Lower lobe of right lung (tissue), 2 donors: ENCODE measurements around the gene MACROD2. TPM values are rescaled to one million over a fixed set of nuclear protein-coding genes. Genes with fewer than 3 reads are reported as not detected.

Experiments used
- ATAC-seq, 2 donors: fragments of 200-7000 bp; cut with Tn5 transposase; one replicate each; pipeline ENCODE4 v1.9.1; 2020 to 2022; ENCODE audit warnings: mild to moderate bottlenecking in 2 of 2, moderate library complexity in 2 of 2
- DNase-seq: peaks from one replicate; pipeline ENCODE4 v3.0.0-alpha.2; 2020
- H3K27ac ChIP-seq: fragments of 200-600 bp; one replicate; pipeline ENCODE4 v1.8.0; 2022
- H3K27me3 ChIP-seq: fragments of 200-600 bp; one replicate; pipeline ENCODE4 v1.8.0; 2022; ENCODE audit warnings: low read depth
- H3K36me3 ChIP-seq: fragments of 200-600 bp; one replicate; pipeline ENCODE4 v1.8.0; 2022; ENCODE audit warnings: mild to moderate bottlenecking
- H3K4me1 ChIP-seq: fragments of 200-600 bp; one replicate; pipeline ENCODE4 v1.8.0; 2022
- H3K4me3 ChIP-seq: fragments of 200-600 bp; one replicate; pipeline ENCODE4 v1.8.0; 2022; ENCODE audit warnings: mild to moderate bottlenecking
- H3K9me3 ChIP-seq: fragments of 200-600 bp; one replicate; pipeline ENCODE4 v1.8.0; 2022
- intact Hi-C: fragments of 100-400 bp; cut with DNase I; formaldehyde crosslinking; loops from one replicate; pipeline ENCODE4 v1.11.0; 2022
- total RNA-seq: library from RNA; stranded (reverse); fragmentation: NEBNext Ultra II Directional; extraction: Animal tissue kit (Norgen Biotek cat#: 25700); gene quantifications from one replicate; pipeline ENCODE4 v1.2.1, GENCODE V29; 2021
- TF ChIP-seq, protein P1 (sequence below): fragments of 200-600 bp; IDR thresholded peaks from one replicate; pipeline ENCODE4 v1.8.0; 2022; ENCODE audit warnings: antibody characterized with exemption, mild to moderate bottlenecking
- donor health status: DM: no; HTN: yes; CAD: no; lungs with severe emphysema.

The MACROD2 gene
- total RNA-seq, 1 donor from 2014 or later: 73.0 TPM

DNA sequence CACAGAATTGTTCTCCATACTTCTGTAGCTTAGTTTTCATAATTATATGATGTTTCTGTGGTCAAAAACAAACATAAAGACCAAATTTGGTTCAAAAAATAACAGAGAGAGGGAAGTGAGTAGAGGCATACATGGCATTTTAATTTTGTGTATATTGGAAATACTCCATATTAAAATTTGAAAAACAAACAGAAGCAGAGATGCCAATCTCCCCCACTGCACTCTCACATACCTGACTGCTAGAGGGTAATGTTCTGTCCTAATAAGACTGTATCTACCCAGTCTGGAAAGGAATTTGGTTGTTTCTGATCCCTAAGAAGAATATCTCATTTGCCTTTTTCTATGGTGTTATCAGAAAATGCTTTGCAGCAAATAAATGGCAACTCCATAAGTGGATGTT, 1301.1 kb downstream of the MACROD2 start:
- Histone ChIP-seq H3K9me3 (no peaks in the 10 kb centered on the region), H3K4me3 (no peak overlapping the region), H3K36me3 (no peaks in the 10 kb centered on the region), H3K27ac (no peak overlapping the region), H3K4me1 (no peaks in the 10 kb centered on the region), H3K27me3 (no peaks in the 10 kb centered on the region)
- TF ChIP-seq, protein P1, sequence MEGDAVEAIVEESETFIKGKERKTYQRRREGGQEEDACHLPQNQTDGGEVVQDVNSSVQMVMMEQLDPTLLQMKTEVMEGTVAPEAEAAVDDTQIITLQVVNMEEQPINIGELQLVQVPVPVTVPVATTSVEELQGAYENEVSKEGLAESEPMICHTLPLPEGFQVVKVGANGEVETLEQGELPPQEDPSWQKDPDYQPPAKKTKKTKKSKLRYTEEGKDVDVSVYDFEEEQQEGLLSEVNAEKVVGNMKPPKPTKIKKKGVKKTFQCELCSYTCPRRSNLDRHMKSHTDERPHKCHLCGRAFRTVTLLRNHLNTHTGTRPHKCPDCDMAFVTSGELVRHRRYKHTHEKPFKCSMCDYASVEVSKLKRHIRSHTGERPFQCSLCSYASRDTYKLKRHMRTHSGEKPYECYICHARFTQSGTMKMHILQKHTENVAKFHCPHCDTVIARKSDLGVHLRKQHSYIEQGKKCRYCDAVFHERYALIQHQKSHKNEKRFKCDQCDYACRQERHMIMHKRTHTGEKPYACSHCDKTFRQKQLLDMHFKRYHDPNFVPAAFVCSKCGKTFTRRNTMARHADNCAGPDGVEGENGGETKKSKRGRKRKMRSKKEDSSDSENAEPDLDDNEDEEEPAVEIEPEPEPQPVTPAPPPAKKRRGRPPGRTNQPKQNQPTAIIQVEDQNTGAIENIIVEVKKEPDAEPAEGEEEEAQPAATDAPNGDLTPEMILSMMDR: no peak
- no peak for DNase-seq
- intact Hi-C loops: no loop called here
- ATAC-seq: peak; percentile 49 to 73

DNA sequence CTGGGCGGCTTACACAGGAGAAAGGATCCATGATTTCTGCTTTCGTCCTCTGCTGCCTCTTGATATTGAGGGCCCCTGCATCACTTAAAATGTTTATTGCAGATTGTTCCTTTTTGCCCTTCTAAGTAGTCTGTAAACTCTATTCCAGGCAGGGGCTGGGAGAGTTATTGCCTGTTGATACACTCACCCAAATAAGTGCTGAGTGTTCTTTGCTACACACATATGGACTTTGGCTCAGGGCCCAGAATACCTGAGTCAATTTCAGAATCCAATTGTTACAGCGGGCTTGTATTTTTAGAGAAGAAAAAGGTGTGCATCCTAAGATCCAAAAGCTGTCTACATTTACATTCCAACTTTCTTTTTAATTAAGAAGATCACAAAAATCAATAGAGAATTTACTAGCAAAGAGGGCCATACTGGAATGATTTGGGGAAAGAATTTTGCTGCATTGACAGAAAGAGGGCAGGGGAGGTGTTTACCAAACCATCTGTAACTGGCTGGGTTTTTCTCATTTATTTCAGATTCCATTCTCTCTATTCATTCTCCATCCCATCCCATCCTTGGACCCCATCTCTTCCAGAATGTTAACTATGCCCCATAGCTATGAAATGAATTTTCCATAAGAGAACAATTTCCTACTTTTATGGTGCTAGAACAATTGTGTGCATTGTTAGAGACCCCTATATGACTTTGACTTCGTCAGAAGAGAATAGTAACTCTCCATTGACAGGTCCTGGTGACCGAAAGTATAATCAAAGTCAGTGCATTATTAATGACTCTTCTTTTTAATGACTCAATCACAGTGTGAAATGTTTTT, 1302.0 kb downstream of the MACROD2 start:
- Histone ChIP-seq H3K27ac (no peak overlapping the region), H3K27me3 (no peaks in the 10 kb centered on the region), H3K9me3 (no peaks in the 10 kb centered on the region), H3K4me1 (no peaks in the 10 kb centered on the region), H3K4me3 (no peak overlapping the region), H3K36me3 (no peaks in the 10 kb centered on the region)
- TF ChIP-seq, protein P1: no peak
- intact Hi-C loops: no loop called here
- DNase-seq (no peak), ATAC-seq (peak; percentile 77 to 92)

DNA sequence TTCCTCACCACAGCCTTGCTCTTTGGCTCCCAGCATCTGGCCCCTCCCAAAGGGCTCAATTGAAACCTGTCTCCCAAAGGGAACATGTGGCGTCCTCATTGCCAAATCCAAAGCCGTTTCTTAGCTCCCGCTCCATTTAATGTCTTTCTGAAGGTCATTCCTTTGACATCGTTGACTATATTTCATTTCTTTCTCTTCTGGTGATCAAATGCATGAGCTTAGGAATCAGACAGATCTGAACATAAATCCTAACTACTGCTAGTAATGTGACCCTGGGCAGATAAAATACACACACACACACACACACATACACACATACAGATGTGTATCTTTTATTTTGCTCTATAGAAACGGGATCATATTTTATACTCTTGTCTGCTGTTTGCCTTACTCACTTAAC, 1306.8 kb downstream of the MACROD2 start:
- intact Hi-C loops: no loop called here
- Histone ChIP-seq H3K27me3 (no peaks in the 10 kb centered on the region), H3K4me1 (no peaks in the 10 kb centered on the region), H3K36me3 (no peaks in the 10 kb centered on the region), H3K27ac (no peak overlapping the region), H3K9me3 (no peaks in the 10 kb centered on the region), H3K4me3 (no peak overlapping the region)
- ATAC-seq (no peak), DNase-seq (no peak)
- TF ChIP-seq, protein P1: no peak

DNA sequence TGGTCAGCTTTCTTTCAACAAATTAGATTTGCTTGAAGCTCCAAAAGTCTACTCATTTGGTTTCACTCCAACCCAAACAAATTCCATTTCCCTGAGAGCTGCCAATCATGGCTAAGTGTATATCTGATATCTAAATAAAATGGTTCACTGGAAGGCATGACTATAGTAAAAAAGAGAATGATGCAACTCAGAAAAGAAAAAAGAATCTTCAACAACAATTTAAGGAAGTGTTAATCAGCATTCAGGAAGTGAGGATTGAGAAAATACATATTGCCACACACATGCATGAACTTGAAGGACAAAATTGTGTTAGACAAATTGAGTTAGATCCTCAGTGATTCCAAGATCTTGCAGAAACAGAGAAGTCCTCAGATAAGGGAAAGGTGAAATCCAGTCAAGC, 1315.0 kb downstream of the MACROD2 start:
- no peaks in the 10 kb centered on the region for H3K4me1 ChIP-seq
- intact Hi-C loops: no loop called here
- ATAC-seq (peak in 1 of 2 donors; percentile 28), DNase-seq (no peak)
- no peak overlapping the region for H3K4me3 ChIP-seq
- H3K36me3 ChIP-seq: no peaks in the 10 kb centered on the region
- TF ChIP-seq, protein P1: no peak
- H3K27me3 ChIP-seq: no peaks in the 10 kb centered on the region
- H3K27ac ChIP-seq: no peak overlapping the region
- no peaks in the 10 kb centered on the region for H3K9me3 ChIP-seq

DNA sequence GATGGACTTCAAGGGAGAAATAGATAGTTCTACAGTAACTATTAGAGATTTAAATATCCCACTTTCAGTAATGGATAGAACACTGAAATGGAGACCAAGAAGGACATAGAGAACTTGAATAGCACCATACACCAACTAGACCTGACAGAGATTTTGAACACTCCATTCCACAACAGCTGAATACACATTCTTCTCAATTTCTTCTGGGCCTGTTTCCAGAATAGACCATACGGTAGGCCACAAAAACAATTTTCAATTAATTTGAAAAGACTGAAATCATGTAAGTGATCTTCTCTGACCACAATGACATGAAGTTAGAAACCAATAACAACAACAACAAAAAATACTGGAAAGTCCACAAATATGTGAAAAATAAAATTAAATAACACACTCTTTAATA, 1321.2 kb downstream of the MACROD2 start:
- intact Hi-C loops: no loop called here
- no peak overlapping the region for H3K4me3 ChIP-seq
- no peaks in the 10 kb centered on the region for H3K36me3 ChIP-seq
- no peak overlapping the region for H3K27ac ChIP-seq
- TF ChIP-seq, protein P1: no peak
- no peaks in the 10 kb centered on the region for H3K4me1 ChIP-seq
- no peak for DNase-seq
- no peaks in the 10 kb centered on the region for H3K27me3 ChIP-seq
- no peaks in the 10 kb centered on the region for H3K9me3 ChIP-seq
- ATAC-seq: no peak
